PFSK-1 (cell line): ENCODE data around the gene CNGB1.

Experiments used
- FOXP2 ChIP-seq: optimal IDR thresholded peaks from 2 replicates; pipeline ENCODE3; 2011; ENCODE audit warnings: borderline replicate concordance, control low read depth, inconsistent platforms; ENCODE audit not compliant: insufficient read depth; ENCODE audit errors: extremely low read length, extremely low read depth
- POLR2AphosphoS5 ChIP-seq: IDR thresholded peaks from 2 replicates; pipeline ENCODE4 v1.6.1; 2012; ENCODE audit warnings: low read depth, mild to moderate bottlenecking, control low read depth, low read length, moderate library complexity
- REST ChIP-seq, 2 experiments: IDR thresholded peaks; 2 replicates each; pipeline versions ENCODE4 v1.6.1 to v1.8.0; 2011 to 2012; ENCODE audit warnings: low read depth in 2 of 2, low read length in 2 of 2, control low read depth in 1 of 2, inconsistent platforms in 1 of 2, mild to moderate bottlenecking in 1 of 2, moderate library complexity in 1 of 2; ENCODE audit not compliant: insufficient read depth in 1 of 2
- SIN3A ChIP-seq: IDR thresholded peaks from 2 replicates; pipeline ENCODE4 v1.6.1; 2012; ENCODE audit warnings: mild to moderate bottlenecking, low read length, moderate library complexity, borderline replicate concordance; ENCODE audit not compliant: insufficient read depth
- TAF1 ChIP-seq: IDR thresholded peaks from 2 replicates; pipeline ENCODE4 v1.6.1; 2012; ENCODE audit warnings: low read length, control low read depth, borderline replicate concordance; ENCODE audit not compliant: insufficient read depth

Gene CNGB1

GRCh38 chr16:57897053-57897784 lies 73.7 kb downstream of the CNGB1 start:
- TF ChIP-seq FOXP2 (no peak), POLR2AphosphoS5 (no peak), SIN3A (no peak)

GRCh38 chr16:57894390-57895080 lies 76.4 kb downstream of the CNGB1 start:
- TF ChIP-seq POLR2AphosphoS5 (no peak), FOXP2 (no peak), SIN3A (no peak), TAF1 (no peak)

GRCh38 chr16:57893559-57894389 lies 77.2 kb downstream of the CNGB1 start:
- no peak for TF ChIP-seq SIN3A
- no peak for TF ChIP-seq TAF1
- no peak for TF ChIP-seq REST (IDR thresholded peaks at IDR 0.05; ENCODE audit: insufficient read depth in 1 of 2, low read depth in 2 of 2, low read length in 2 of 2)
- no peak for TF ChIP-seq FOXP2
- TF ChIP-seq POLR2AphosphoS5 = no peak

GRCh38 chr16:57893217-57893558 lies 77.7 kb downstream of the CNGB1 start:
- TF ChIP-seq REST (IDR thresholded peaks at IDR 0.05; ENCODE audit: insufficient read depth in 1 of 2, low read depth in 2 of 2, low read length in 2 of 2) = no peak
- TF ChIP-seq FOXP2 = no peak
- TF ChIP-seq SIN3A = no peak
- TF ChIP-seq POLR2AphosphoS5 = no peak
- no peak for TF ChIP-seq TAF1

GRCh38 chr16:57892447-57893096 lies 78.4 kb downstream of the CNGB1 start:
- no peak for TF ChIP-seq REST (IDR thresholded peaks at IDR 0.05; ENCODE audit: insufficient read depth in 1 of 2, low read depth in 2 of 2, low read length in 2 of 2)
- TF ChIP-seq FOXP2 = no peak
- no peak for TF ChIP-seq TAF1
- TF ChIP-seq POLR2AphosphoS5 = no peak
- TF ChIP-seq SIN3A = no peak
